ENCODE results near the gene SH3RF3.

SH3RF3 gene

DNA sequence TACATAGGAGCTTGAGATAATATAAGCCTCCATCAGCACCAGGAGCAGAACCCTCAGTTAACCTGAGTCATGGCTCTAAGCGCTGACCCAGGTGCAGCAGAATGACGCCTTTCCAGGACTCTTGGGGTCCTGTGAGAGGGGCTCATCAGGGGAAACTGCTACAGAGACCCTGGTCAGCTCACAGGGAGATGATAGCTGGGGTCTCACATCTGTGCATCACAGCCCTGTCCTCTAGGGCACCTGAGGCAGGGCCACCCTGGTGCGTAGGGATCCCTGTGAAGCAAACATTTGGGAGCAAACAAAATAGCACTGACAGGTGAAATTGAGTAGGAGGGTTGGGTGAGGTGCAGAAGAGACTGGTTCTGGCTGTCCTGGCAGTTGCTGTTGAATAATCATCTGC, 219.2 kb downstream of the SH3RF3 start:
- no peak for DNase-seq

DNA sequence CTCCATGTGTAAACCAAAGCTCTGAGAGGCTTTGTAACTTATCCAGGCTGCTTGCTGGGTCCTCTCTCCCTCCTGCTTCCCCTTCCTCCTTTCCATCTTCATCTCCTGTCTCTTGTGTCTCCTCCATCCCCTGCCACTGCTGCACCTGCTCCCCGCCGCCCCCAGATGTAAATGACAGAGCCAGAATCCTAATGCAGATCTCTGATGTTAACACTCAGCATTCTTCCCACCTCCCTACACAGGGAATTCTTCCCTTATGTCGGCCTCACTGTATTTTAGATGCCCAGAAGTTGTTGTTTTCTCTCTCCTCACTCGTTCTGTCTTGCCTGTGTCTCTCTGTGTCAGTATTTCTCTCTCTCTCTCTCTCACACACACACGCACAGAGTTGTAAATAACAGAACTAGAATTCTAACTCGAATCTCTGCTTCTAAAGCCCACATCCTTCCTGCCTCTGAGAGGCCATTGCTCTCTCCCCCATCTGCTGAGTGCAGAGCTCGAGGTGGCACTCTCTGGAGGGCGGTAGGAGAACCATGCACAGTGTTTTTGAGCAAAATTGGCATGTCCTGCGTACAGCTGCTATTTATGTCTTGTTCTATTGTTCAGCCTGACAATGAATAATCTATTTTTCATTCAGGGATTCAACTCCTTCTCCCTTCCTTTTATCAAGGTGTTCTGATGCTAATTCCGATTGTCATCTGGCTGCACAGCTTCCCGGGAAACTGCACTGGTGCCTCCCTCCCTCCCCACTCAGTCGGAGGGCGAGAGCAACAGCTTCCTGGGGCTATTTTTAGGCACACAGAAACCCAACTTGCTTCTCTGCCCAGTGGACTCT, 219.9 kb downstream of the SH3RF3 start:
- DNase-seq: peak in 9 of 56 donors; percentile 14 to 62 (median 31)

DNA sequence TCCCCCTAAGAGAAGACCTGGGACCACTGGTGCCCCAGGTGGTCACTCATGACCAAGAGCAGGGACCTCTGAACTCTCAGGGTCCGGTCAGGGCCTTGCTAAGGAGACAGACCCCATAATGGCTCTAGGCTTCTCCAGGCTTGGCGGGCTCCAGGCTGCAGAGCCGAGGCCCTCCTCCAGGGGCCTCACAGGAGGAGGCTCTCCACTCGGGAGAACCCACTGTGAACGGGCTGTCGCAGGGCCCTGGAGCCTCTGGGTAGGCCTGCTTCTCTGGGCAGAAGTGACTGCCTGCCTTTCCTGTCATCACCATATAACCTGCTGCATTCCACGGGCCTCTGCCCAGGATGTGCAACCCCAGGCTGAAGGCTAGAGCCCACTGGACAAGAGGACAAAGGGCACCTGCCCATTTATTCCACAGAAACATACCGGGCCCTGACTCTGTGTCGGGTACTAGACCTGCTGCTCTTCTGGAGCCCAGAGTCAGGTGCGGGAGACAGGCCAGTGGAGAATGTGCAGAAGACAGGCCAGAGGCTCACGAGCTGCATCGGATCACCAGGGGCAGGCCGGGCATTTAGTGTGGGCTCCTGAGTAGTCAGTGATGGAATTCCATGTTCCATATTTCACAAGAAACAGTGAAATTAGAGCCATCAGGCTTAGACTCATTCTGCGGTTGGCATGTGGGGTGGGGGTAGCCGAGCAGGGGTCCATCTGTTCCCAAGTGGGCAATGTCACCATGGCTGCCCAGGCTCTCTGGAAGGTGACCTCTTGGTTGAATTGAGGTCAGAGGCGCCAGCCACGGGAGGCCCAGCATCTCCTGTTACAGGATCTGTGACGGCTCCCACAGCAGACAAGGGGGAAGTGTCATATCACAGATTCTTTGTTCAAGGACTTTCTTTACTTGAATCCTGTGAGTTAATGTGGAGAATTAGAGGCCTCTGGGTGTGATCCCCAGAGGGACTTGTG, 220.8 kb downstream of the SH3RF3 start:
- no peak for DNase-seq

DNA sequence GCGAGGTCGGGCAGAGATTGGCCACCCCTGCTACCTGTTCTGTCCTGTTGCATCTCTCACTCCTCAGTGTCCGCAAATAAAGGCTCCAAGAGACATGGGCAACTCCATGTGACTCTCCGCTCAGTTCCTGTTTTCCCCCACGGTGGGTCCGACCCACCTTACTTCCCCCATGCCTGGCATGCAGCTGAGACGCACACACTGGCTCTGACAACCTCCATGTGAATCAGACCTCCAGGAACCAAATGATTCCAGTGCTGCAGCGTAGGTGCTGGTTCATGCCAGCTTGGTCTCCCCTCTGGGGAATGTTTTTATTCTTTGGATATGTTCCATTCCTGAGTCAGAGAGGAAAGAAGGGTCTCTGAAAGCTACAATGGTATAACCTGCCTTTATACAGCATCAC, 221.5 kb downstream of the SH3RF3 start:
- no peak for DNase-seq

DNA sequence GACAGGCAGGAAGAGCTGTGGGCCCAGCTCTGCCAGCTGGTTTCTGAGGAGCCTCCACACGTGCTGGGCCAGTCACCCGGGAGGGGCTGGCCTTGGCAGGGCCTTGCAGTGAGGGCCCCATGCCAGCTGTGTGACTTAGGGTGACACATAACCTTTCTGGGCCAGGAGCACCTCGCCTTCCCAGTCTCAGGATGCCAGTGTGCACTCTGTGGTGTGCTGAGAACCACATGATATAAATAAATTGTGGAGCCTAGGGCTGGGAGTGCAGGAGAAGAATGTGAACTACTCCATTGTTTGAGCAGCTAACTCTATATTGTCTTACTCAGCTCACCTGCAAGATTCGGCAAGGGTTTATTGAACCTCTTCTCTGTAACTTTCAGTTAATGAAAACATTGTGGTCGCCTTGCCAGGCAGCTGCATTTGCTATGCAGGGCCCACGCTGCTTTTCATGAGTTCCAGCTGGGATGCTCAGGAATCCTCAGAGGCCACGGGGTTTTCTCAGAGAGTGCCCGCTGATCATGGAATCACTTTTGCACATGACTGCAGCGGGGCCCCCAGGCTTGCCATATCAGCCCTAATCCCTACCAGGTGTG, 222.3 kb downstream of the SH3RF3 start:
- peak in 5 of 56 donors; percentile 16 to 50 (median 36) for DNase-seq

DNA sequence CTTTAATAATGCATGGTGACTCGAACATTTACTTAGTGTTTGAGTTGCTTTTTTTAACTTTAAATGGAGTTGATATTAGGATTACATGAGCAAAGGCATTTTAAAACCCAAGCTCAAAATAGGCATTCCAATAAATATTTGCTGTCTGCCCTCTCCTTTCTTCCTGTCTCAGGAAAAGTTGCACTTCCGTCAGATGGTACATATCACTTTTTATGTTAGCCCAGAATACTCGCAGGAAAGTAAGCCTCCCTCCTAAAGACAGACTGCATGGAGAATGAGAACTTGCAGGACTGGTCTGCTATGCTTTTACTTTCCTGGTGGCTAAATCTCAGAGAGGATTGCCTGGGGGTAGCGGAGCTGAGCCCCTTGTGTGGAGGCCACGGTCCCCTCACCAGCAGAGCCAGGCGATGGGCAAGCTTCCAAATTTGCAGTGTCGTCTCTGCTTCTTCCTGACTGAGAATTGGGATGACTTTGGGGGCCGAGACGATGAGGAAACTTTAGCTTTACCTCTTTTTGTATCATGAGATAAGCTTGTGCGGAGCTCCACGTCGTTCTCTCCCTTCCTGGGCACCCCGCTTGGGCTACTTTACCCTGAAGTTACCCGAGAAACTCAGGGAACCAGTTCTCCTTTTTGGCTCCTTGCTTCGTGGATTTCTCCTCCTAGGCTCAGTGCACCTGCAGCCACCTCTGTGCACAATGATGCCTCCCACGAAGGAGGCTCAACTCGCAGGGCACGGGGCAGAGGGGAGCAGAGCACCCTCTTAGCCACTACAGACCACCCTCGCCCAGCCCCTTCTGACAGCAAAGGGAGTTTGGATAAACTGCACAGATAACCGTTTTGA, 223.3 kb downstream of the SH3RF3 start:
- DNase-seq: no peak

DNA sequence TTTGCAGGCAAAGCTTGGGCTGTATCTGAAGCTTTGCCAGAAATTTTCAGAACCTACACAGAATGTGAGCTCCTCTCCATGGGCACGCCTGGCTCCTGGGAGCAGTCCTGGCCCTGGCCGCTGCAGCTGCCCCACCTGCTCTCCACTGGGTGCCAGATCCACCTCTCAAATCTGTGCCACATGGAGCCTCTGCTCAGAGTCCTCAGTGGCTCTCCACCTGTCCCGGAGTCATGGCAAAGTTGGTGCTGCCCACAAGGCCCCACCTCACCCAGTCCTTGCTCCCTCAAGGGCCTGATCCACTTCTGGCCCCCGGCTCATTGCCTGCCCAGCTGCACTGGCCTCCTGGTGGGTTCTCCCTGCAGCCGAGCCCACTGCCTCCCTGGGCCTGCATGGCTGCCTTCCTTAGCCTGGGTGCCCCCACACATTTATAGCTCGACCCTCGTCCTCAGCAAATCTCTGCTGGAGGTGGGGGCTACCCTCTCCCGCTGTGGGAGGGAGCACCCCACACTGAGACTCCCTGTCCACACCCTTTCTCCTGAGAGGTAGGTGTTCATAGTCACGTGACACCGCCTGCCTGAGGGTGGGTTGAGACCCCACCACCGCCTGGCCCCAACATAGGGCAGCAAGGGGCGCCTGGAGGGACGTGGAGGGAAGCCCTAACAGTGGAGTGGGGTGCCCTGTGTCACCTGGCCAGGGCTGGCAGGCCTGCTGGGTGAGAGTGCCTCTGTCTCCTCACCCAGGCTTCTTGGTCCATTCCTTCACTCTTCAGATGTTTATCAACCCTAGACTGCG, 224.1 kb downstream of the SH3RF3 start:
- DNase-seq: no peak

DNA sequence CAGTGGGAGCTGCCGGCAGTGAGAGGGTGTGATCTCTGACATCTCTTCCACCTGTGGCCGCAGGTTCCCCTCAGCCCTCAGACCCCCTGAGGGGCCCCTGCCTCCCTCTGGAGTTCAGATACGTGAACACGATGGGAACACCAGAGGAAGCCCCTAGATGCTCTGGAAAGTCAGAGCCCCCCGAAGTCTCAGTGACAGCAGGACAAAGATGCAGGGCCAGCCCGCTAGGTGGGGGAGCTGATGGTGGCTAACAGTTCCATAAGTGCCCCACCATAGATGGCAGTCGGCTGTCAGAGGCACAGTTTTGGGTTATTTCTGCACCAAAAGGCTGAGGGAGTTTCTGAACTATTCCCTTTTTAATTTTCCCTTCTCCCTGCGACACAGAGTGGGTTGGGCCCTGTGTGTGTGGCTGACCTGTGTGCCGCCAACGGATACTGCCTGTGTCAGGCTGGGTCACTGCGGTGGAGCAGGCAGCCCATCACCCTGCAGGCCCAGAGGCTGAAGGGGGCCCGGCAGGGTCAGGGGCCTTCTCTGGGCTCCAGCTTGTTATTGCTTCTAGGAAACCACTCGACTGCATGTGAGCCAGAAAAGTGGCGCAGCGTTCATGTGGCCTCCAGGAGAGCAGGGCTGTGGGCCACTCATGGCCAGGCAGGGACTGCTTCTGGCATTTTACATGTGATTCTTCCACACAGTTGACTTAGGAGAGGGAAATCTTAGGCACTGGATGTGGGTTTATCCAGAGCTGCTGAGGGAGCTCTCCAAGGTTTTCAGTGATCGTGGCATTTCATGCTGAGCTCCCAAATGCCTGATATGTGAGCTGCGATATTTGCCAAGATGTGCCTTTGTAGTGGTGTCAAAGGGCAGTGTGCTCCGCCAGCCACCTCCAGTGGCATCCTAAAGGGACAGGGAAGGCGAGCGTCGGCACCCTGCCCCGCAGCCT, 225.1 kb downstream of the SH3RF3 start:
- DNase-seq: no peak

DNA sequence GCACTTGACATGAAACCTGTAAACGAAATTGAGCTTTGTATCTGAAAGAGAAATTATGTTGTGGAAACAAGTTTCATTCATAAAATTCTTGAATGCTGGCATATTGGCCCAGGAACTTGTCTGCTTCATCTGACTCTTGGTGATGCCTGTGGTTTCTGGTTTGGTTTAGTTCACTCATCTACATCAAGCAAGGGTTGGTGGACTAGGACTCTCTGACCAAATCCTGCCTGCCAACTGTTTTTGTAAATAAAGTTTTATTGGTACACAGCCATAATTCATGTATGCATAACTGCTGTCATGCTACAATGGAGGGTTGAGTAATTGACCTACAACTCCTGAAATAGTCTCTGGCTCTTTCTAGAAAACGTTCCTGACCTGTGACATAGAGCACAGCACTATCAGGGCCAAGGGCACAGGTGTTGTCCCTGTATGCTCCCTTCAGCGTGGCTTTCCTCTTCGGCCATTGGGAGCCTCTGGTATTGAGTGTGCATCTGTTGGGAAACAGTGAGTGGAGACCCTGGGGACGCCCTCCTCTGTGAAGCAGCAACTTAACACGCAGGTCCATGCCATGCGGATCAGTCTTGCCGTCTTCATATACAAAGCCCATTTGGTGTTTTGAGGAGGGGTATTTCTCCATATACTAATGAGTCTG, 226.3 kb downstream of the SH3RF3 start:
- DNase-seq: no peak

DNA sequence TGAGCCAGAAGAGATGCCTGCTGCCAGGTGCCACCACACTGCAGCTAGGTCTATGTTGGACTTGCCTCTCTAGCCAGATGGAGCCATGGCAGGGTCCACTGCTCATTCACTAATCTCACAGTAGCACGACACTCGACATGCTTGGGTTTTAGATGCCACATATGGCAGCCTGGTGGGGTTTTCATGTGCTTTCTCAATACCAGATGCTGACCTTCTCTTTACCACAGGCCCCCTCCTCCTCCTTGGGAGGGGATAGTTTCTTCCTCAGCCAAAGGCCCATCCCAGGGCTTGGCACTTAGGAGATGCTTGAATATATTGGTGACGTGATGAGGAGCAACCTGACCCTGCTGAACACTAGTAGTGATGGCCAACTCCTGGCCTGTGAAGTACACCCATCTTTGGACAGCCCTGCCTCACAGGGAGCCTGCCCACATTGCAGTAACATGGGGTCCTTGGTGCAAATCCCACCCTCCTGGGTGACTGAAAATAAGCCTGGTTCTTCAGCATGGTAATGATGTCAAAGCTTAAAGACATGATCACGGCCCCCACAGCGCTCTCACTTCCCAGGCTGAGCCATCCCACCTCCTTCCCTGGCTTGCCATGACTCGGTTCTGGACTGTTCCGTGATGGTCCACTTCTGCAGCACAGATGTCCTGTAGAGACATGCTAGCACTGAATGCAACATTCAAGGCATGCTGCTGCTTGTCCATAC, 227.5 kb downstream of the SH3RF3 start:
- no peak for DNase-seq

DNA sequence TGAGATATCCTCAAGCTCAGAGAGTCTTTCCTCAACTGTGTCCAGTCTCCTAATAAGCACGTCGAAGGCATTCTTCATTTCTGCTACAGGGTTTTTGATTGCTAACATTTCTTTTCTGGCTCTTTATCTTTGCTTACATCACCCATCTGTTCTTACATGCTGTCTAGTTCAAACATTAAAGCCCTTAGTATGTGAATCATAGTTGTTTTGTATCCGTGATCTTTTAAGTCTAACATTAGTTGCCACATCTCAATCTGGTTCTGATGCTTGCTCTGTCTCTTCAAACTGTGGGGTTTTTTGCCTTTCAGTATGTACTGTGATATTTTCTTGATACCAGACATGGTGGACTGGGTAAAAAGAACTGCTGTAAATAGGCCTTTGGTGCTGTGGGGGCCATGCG, 235.2 kb downstream of the SH3RF3 start:
- DNase-seq: no peak

DNA sequence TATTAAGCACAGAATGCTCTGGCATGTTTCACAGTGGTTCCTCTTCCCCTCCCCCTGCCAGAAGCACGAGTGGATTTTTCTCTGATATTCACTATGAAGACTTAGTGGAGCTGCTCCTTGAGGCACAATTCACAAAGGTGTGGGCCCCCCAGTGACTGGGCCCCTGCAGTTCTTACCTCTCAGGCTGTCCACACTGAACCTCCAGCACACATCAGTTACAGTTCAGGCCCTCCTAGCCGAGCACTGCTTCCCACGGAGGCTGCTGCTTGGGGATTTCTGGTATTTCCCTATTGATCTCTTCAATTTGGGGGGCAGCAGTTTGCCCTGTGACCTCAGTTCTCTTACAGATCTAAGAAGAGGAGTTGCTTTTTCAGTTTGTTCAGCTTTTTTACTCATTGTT, 236.1 kb downstream of the SH3RF3 start:
- no peak for DNase-seq

DNA sequence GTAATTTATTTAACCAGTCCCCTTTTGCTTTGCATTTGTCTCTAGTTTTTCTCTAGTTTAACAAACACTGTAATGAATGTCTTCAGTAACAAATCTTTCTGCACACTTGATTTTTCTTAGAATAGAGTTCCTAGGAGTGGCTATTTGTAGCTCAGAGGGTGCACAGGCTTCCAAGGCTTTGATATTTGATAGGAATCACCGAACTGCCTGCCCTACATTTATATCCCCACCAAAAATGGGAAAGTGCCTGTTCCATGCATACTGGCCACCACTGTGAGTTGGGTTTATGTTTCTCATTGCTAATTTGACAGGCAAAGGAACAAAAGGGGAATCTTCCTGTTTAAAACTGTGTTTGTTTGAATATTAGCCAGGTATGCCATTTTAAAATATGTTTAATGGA, 238.7 kb downstream of the SH3RF3 start:
- DNase-seq: no peak

DNA sequence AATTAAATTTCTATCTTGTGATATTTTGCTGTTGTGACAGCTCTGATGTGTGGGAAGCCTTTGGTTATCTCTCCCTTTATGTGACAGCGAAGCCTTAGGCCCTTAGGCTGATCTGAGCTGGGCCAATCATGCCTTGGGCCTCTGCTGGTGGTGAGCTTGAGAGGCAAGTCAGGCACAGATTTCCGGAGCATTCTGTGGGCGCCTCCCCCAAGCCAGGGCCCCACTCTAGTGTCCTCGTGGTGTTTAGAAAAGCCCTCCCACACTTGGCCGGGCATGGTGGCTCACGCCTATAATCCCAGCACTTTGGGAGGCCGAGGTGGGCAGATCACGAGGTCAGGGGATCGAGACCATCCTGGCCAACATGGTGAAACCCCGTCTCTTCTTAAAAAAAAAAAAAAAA, 239.8 kb downstream of the SH3RF3 start:
- DNase-seq: no peak

DNA sequence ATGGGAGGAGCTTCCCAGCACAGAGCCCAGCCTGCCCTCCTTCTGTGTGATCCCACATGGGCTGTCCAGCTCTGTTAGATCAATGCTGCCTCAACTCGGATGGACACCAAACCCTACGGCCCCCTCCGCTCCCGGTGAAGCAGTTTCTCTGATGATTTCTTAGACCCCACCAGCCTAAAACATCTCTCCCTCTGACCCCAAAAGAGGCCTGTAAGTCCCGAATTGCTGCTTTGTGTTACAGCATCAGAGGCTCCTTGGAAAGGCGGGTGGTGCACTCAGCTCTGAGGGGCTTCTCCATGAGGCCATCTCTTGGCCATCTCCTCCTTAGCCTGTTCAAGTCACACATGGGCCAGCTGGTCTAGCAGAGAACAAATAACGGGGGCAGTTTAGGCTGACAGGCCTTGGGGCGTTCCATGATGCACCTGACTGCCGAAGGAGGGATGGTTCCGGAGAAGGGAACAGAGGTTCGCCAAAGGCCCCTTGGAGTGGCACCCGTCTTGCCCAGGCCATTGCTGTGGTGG, 240.7 kb downstream of the SH3RF3 start:
- DNase-seq: no peak

DNA sequence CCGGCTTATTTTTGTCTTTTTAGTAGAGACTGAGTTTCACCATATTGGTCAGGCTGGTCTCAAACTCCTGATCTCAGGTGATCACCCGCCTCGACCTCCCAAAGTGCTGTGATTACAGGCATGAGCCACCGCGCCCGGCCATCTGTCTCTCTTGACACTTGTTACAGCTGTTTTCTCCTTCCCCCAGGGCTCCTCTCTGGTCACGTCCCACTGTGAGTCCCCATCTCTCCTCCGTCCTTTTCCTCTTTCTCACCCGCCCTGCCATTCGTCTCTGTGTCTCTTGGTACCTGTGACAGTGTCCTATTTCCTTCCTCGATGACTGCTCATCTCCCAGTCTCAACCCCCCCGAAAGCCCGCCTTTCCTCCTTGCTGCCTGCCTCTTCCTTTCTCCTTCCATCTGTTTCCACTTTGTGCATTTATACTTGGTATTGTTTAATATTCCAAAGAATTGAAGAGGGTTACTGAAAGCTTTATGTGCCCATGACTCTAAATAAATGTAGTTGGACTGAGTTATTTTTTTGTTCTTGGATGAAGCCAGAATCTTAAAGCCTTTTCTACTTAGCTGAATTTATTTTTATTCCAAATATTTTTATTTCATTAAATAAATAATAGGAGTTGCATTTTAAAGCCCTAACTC, 241.5 kb downstream of the SH3RF3 start:
- no peak for DNase-seq
